H1 (cell line): Measurements from ENCODE around the gene BMPR1A. TPM values are rescaled to one million over a fixed set of nuclear protein-coding genes. Genes with fewer than 3 reads are reported as not detected.
A peak's percentile ranks its signal among the peaks of the same experiment; 100 is the strongest.

Source experiments
- CTCF ChIA-PET: fragments of 300-600 bp; sonication (Branson Sonifier 250); formaldehyde crosslinking; loops from one replicate; lab custom pipeline; 2021; ENCODE audit not compliant: partially characterized antibody; lab: Charles Lee
- POLR2A ChIA-PET: fragments of 300-600 bp; sonication (Branson Sonifier 250); formaldehyde crosslinking; loops from one replicate; lab custom pipeline; 2021; ENCODE audit warnings: inconsistent platforms; ENCODE audit not compliant: partially characterized antibody; lab: Charles Lee
- DNase-seq, 2 experiments: peaks; one replicate each; pipeline versions ENCODE4 v3.0.0 to v3.0.0-alpha.2; 2010 to 2022; ENCODE audit warnings: low spot score in 2 of 2, low read depth in 1 of 2, mixed read lengths in 1 of 2
- FAIRE-seq: peaks from 2 replicates; lab custom pipeline; 2011; peaks lifted over from hg19 to GRCh38; lab: Jason Lieb, UNC
- H2AFZ ChIP-seq: 2 replicates; pipeline ENCODE4 v1.8.1; 2012; ENCODE audit warnings: low read length, inconsistent platforms
- H2AK5ac ChIP-seq: 2 replicates; pipeline ENCODE4 v1.6.1; 2013; ENCODE audit warnings: low read depth, low read length
- H2BK120ac ChIP-seq: replicated peaks from 2 replicates; pipeline ENCODE3; 2013; ENCODE audit warnings: low read depth, low read length, inconsistent platforms
- H2BK12ac ChIP-seq: 2 replicates; pipeline ENCODE4 v1.6.1; 2013; ENCODE audit warnings: low read depth, low read length
- H2BK15ac ChIP-seq: 2 replicates; pipeline ENCODE4 v1.6.1; 2013; ENCODE audit warnings: low read length
- H2BK20ac ChIP-seq: 2 replicates; pipeline ENCODE4 v1.6.1; 2013; ENCODE audit warnings: low read length
- H2BK5ac ChIP-seq: 2 replicates; pipeline ENCODE4 v1.6.1; 2013; ENCODE audit warnings: low read depth, low read length
- H3K14ac ChIP-seq: 2 replicates; pipeline ENCODE4 v1.6.1; 2013; ENCODE audit warnings: inconsistent platforms; ENCODE audit not compliant: insufficient read length
- H3K18ac ChIP-seq: 2 replicates; pipeline ENCODE4 v1.6.1; 2013; ENCODE audit warnings: low read length; ENCODE audit errors: extremely low read depth
- H3K23ac ChIP-seq: 2 replicates; pipeline ENCODE4 v1.6.1; 2013; ENCODE audit warnings: inconsistent platforms; ENCODE audit not compliant: insufficient read length
- H3K23me2 ChIP-seq: 2 replicates; pipeline ENCODE4 v1.6.1; 2013; ENCODE audit warnings: low read depth, low read length
- H3K27ac ChIP-seq: 2 replicates; pipeline ENCODE4 v1.6.1; 2011; ENCODE audit warnings: low read depth, low read length, inconsistent platforms
- H3K27me3 ChIP-seq, 4 experiments: replicated peaks in 1 of 4; 1 replicate in 1 of 4; 2 replicates in 3 of 4; pipeline versions ENCODE4 v1.6.1 to v1.8.1; 2011 to 2013; ENCODE audit warnings: low read length in 3 of 4, mild to moderate bottlenecking in 3 of 4, inconsistent platforms in 2 of 4, mixed read lengths in 2 of 4, moderate library complexity in 1 of 4; ENCODE audit not compliant: control insufficient read depth in 3 of 4, insufficient read depth in 3 of 4; ENCODE audit errors: extremely low read depth in 1 of 4
- H3K36me3 ChIP-seq, 4 experiments: 2 replicates each; pipeline versions ENCODE4 v1.6.1 to v1.8.1; 2011 to 2013; ENCODE audit warnings: mild to moderate bottlenecking in 4 of 4, low read length in 3 of 4, moderate library complexity in 2 of 4, control low read depth in 1 of 4, inconsistent platforms in 1 of 4; ENCODE audit not compliant: insufficient read depth in 4 of 4, control insufficient read depth in 2 of 4
- H3K4ac ChIP-seq: replicated peaks from 2 replicates; pipeline ENCODE3; 2013; ENCODE audit warnings: low read length, low read depth, mixed read lengths, inconsistent platforms; ENCODE audit not compliant: insufficient read length
- H3K4me1 ChIP-seq, 4 experiments: replicated peaks in 1 of 4; 1 replicate in 1 of 4; 2 replicates in 3 of 4; pipeline versions ENCODE4 v1.6.1 to v1.8.1; 2011 to 2013; ENCODE audit warnings: low read length in 3 of 4, inconsistent platforms in 2 of 4, mixed read lengths in 1 of 4; ENCODE audit not compliant: insufficient read depth in 4 of 4, control insufficient read depth in 3 of 4
- H3K4me2 ChIP-seq, 2 experiments: 2 replicates each; pipeline versions ENCODE4 v1.6.1 to v1.8.1; 2011 to 2013; ENCODE audit warnings: low read depth in 2 of 2, low read length in 2 of 2, control low read depth in 1 of 2, inconsistent platforms in 1 of 2, mild to moderate bottlenecking in 1 of 2; ENCODE audit not compliant: insufficient read depth in 1 of 2
- H3K4me3 ChIP-seq, 4 experiments: fragments of 200-600, 300-600 bp in 1 of 4; sonication (generic), shearing (Covaris generic), sonication (Bioruptor Twin) in 1 of 4; 2 replicates each; pipeline versions ENCODE4 v1.5.1 to v1.8.1; 2011 to 2016; ENCODE audit warnings: low read length in 4 of 4, low read depth in 3 of 4, control low read depth in 2 of 4, inconsistent platforms in 2 of 4, mild to moderate bottlenecking in 2 of 4, mixed read lengths in 1 of 4, moderate library complexity in 1 of 4; ENCODE audit not compliant: insufficient read depth in 2 of 4; ENCODE audit errors: extremely low read depth in 1 of 4
- H3K56ac ChIP-seq: replicated peaks from 2 replicates; pipeline ENCODE3; 2013; ENCODE audit warnings: low read depth, mild to moderate bottlenecking, mixed read lengths, low read length, inconsistent platforms; ENCODE audit not compliant: insufficient read length
- H3K79me1 ChIP-seq: 2 replicates; pipeline ENCODE4 v1.6.1; 2013; ENCODE audit warnings: low read depth, low read length, control low read depth
- H3K79me2 ChIP-seq, 2 experiments: 2 replicates each; pipeline versions ENCODE4 v1.6.1 to v1.8.1; 2012 to 2013; ENCODE audit warnings: low read length in 2 of 2, mild to moderate bottlenecking in 2 of 2, inconsistent platforms in 1 of 2; ENCODE audit not compliant: insufficient read depth in 2 of 2, control insufficient read depth in 1 of 2
- H3K9ac ChIP-seq, 4 experiments: replicated peaks in 1 of 4; 1 replicate in 1 of 4; 2 replicates in 3 of 4; pipeline versions ENCODE4 v1.6.1 to v1.8.1; 2011 to 2013; ENCODE audit warnings: low read depth in 3 of 4, low read length in 3 of 4, control low read depth in 2 of 4, mild to moderate bottlenecking in 2 of 4, moderate library complexity in 2 of 4, inconsistent platforms in 1 of 4; ENCODE audit errors: extremely low read depth in 1 of 4
- H3K9me3 ChIP-seq, 2 experiments: 2 replicates each; pipeline versions ENCODE4 v1.6.1 to v1.8.1; 2012 to 2013; ENCODE audit warnings: mild to moderate bottlenecking in 2 of 2, moderate library complexity in 2 of 2, control low read depth in 1 of 2, inconsistent platforms in 1 of 2, low read depth in 1 of 2, low read length in 1 of 2, mixed read lengths in 1 of 2; ENCODE audit not compliant: insufficient read depth in 2 of 2
- H4K20me1 ChIP-seq, 2 experiments: replicated peaks in 1 of 2; 2 replicates each; pipeline versions ENCODE3 to v1.8.1; 2011 to 2013; ENCODE audit warnings: inconsistent platforms in 2 of 2, low read length in 2 of 2, mild to moderate bottlenecking in 1 of 2; ENCODE audit not compliant: insufficient read depth in 2 of 2, control insufficient read depth in 1 of 2
- H4K5ac ChIP-seq: 2 replicates; pipeline ENCODE4 v1.6.1; 2013; ENCODE audit warnings: low read length, low read depth, mixed read lengths, inconsistent platforms; ENCODE audit not compliant: insufficient read length
- H4K8ac ChIP-seq: 2 replicates; pipeline ENCODE4 v1.8.0; 2013; ENCODE audit warnings: mild to moderate bottlenecking, moderate library complexity, low read length, inconsistent platforms; ENCODE audit not compliant: insufficient read depth; ENCODE audit errors: extremely low read depth
- H4K91ac ChIP-seq: replicated peaks from 2 replicates; pipeline ENCODE3; 2013; ENCODE audit warnings: low read length, mixed read lengths, inconsistent platforms; ENCODE audit not compliant: insufficient read length
- E2F6 ChIP-seq: IDR thresholded peaks from 2 replicates; pipeline ENCODE4 v1.6.1; 2012; ENCODE audit warnings: inconsistent platforms
- KDM4A ChIP-seq: IDR thresholded peaks from one replicate; pipeline ENCODE4 v1.7.1; 2012; ENCODE audit warnings: low read depth, mild to moderate bottlenecking, moderate library complexity, low read length, inconsistent platforms; ENCODE audit not compliant: severe bottlenecking
- PHF8 ChIP-seq: fragments of 200-600 bp; sonication (generic); conservative IDR thresholded peaks from 2 replicates; pipeline ENCODE4 v1.7.1; 2012; ENCODE audit warnings: low read depth, mild to moderate bottlenecking, inconsistent platforms, low read length, moderate library complexity
- YY1 ChIP-seq: IDR thresholded peaks from 2 replicates; pipeline ENCODE4 v1.6.1; 2011; ENCODE audit warnings: low read depth, mild to moderate bottlenecking, low read length
- ZNF274 ChIP-seq: IDR thresholded peaks from 2 replicates; pipeline ENCODE4 v1.7.0; 2012; ENCODE audit warnings: low read length, borderline replicate concordance; ENCODE audit errors: extremely low read depth
- WGBS, 2 experiments: shearing (Covaris generic) in 1 of 2; methylation state at CpG; one replicate each; pipeline versions ENCODE4 v1.1.6 to v1.1.7; 2013 to 2015; ENCODE audit warnings: low lambda C conversion rate in 2 of 2, mixed read lengths in 2 of 2, inconsistent platforms in 1 of 2, low coverage in 1 of 2, missing lambda C conversion rate in 1 of 2; ENCODE audit not compliant: insufficient replicate concordance in 2 of 2, insufficient coverage in 1 of 2, insufficient read length in 1 of 2; ENCODE audit errors: extremely low coverage in 1 of 2, missing lambda C conversion rate in 1 of 2; 5-methylcytosine and 5-hydroxymethylcytosine counted together
- polyA plus RNA-seq, 7 experiments: library from polyadenylated mRNA; depleted of rRNA in 3 of 7; stranded (reverse) in 5 of 7; unstranded in 2 of 7; fragments of >200 nt in 5 of 7; fragments of 200-250 nt in 2 of 7; gene quantifications; 1 replicate in 5 of 7; 2 replicates in 1 of 7; 4 replicates in 1 of 7; pipeline versions ENCODE4 v1.2.1 to v1.2.3, GENCODE V29; 2011 to 2013; ENCODE audit warnings: missing spikeins in 2 of 7, mixed read lengths in 2 of 7
- total RNA-seq: library from RNA; stranded (reverse); fragmentation: NEBNext Ultra II Directional; extraction: Animal tissue kit (Norgen Biotek cat#: 25700); gene quantifications from 2 replicates; pipeline ENCODE4 v1.2.1, GENCODE V29; 2021
- TF ChIP-seq, protein P1 (sequence below), 3 experiments: IDR thresholded peaks; 1 replicate in 2 of 3; 2 replicates in 1 of 3; pipeline versions ENCODE4 v1.5.1 to v1.6.1; 2011; ENCODE audit warnings: low read length in 3 of 3, mild to moderate bottlenecking in 3 of 3, inconsistent platforms in 2 of 3, low read depth in 1 of 3, moderate library complexity in 1 of 3; ENCODE audit not compliant: insufficient read depth in 1 of 3; ENCODE audit errors: control extremely low read depth in 1 of 3
- TF ChIP-seq, protein P2 (sequence below): IDR thresholded peaks from 2 replicates; pipeline ENCODE4 v1.6.1; 2012; ENCODE audit warnings: inconsistent platforms

BMPR1A gene
- total and polyA plus RNA-seq, 2 of the 8 experiments (the other 6 are each of a cell fraction or from before 2014, with no cell fraction given), result 34.4 to 129 TPM

GRCh38 chr10:86945361-86946212, 189.2 kb downstream of the BMPR1A start:
- WGBS, 2 experiments, result 73% methylated on average over 18 of the region's 18 CpGs; no CpG with 5 or more reads in 1 of the 2 experiments
- no peak overlapping the region; the same call in 1 of the 2 replicates for H2AFZ ChIP-seq
- H4K8ac ChIP-seq, result peak overlapping the region; percentile 37; the same call in 1 of the 2 replicates
- H3K27ac ChIP-seq, result no peak overlapping the region
- H2BK15ac ChIP-seq, result peak overlapping the region; percentile 75
- H3K79me1 ChIP-seq, result no peaks in the 10 kb centered on the region
- H2BK120ac ChIP-seq, result peak overlapping the region; percentile 60
- no peak overlapping the region for H3K56ac ChIP-seq
- H4K91ac ChIP-seq, result peak overlapping the region; percentile 63
- H3K23me2 ChIP-seq, result no peaks in the 10 kb centered on the region
- no peak overlapping the region for H3K23ac ChIP-seq
- peak overlapping the region; percentile 55 for H3K4ac ChIP-seq
- DNase-seq (peak; percentile 53 to 80), FAIRE-seq (peak; percentile 71)
- POLR2A ChIA-PET, result interaction anchor here (1.3 to 2.8 kb wide), 5 partner anchors 10 to 25 kb away, joined by 4 to 38 read pairs (median 9); partner anchors contain the start of genes MMRN2 and SNCG
- H3K4me2 ChIP-seq, result no peak overlapping the region
- peak overlapping the region; percentile 24; the same call in 1 of the 2 replicates for H2AK5ac ChIP-seq
- no peaks in the 10 kb centered on the region for H3K36me3 ChIP-seq
- no peak overlapping the region for H3K14ac ChIP-seq
- H3K4me3 ChIP-seq, result no peak overlapping the region
- H2BK5ac ChIP-seq, result peak overlapping the region; percentile 84
- H4K5ac ChIP-seq, result peak overlapping the region; percentile 2
- no peaks in the 10 kb centered on the region; a peak in 2 of 7 replicates for H3K27me3 ChIP-seq
- CTCF ChIA-PET, result interaction anchor here (0.6 to 26.4 kb wide), 24 partner anchors 8 to 718 kb away, joined by 3 to 975 read pairs (median 4); partner anchors contain the start of genes ADIRF, MMRN2 and SNCG
- peak overlapping the region; percentile 84 for H3K18ac ChIP-seq
- no peaks in the 10 kb centered on the region for H3K79me2 ChIP-seq
- peak overlapping the region; percentile 98 for H2BK20ac ChIP-seq
- peaks cover 2 to 5% (median 3%) of the 10 kb centered on the region in 4 experiments; a peak in 6 of 7 replicates for H3K4me1 ChIP-seq
- H3K9ac ChIP-seq, result no peak overlapping the region
- no peaks in the 10 kb centered on the region for H3K9me3 ChIP-seq
- peak overlapping the region; percentile 93 for H2BK12ac ChIP-seq
- H4K20me1 ChIP-seq, result no peaks in the 10 kb centered on the region
- TF ChIP-seq, protein P1, sequence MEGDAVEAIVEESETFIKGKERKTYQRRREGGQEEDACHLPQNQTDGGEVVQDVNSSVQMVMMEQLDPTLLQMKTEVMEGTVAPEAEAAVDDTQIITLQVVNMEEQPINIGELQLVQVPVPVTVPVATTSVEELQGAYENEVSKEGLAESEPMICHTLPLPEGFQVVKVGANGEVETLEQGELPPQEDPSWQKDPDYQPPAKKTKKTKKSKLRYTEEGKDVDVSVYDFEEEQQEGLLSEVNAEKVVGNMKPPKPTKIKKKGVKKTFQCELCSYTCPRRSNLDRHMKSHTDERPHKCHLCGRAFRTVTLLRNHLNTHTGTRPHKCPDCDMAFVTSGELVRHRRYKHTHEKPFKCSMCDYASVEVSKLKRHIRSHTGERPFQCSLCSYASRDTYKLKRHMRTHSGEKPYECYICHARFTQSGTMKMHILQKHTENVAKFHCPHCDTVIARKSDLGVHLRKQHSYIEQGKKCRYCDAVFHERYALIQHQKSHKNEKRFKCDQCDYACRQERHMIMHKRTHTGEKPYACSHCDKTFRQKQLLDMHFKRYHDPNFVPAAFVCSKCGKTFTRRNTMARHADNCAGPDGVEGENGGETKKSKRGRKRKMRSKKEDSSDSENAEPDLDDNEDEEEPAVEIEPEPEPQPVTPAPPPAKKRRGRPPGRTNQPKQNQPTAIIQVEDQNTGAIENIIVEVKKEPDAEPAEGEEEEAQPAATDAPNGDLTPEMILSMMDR (IDR thresholded peaks at IDR 0.05; ENCODE audit: control extremely low read depth in 1 of 3, insufficient read depth in 1 of 3, low read depth in 1 of 3, low read length in 3 of 3), result peak; percentile 91 to 93 (median 93)
- TF ChIP-seq, protein P2, sequence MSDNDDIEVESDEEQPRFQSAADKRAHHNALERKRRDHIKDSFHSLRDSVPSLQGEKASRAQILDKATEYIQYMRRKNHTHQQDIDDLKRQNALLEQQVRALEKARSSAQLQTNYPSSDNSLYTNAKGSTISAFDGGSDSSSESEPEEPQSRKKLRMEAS, result peak; percentile 30; the same call in 1 of the 2 replicates
- TF ChIP-seq KDM4A, result no peak
- peak; percentile 82 for TF ChIP-seq YY1
- no peak for TF ChIP-seq ZNF274
- TF ChIP-seq PHF8, result no peak
- TF ChIP-seq E2F6, result no peak
